HG03571 (cell line): ENCODE results near the gene ASRGL1.

Source experiments
- ATAC-seq: cut with Tn5 transposase; IDR thresholded peaks from one replicate; pipeline ENCODE4 v1.9.1; 2021; ENCODE audit not compliant: unreplicated experiment

ASRGL1 gene

DNA sequence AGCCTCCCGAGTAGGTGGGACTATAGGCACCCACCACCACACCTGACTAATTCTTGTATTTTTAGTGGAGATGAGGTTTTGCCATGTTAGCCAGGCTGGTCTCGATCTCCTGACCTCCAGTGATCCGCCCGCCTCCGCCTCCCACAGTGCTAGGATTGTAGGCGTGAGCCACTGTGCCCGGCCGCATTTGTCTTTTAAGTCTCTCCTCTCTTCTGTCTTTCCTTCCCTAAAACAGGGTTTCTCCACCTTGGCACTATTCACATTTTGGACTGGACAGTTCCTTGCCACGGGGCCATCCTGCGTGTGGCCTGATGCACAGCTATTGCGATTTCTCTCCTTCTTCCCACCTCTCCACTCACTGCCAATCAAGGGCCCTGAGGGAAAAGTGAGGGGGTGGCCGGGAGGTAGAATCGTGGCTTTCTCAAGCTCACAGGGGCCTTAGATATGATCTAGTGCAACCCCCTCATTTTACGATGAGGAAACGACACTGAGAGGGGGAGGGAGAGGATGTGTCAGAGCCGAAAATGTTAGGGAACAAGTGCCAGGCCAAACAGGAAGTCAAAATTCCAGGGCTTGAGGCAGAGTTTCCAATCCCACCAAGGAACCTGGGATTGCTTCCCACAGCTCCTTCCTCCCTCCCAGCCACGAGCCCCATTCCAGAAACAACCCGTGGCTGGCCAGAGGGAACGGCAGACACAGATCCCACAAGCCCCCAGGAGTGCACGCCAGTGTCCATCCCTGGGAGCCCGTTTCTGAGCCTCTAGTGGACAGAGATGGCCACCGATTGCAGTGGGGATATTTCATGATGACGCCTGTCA is 102.7 kb downstream of the ASRGL1 start:
- ATAC-seq, result no peak
